ENCODE data around the gene TANC1. TPM values are rescaled to one million over a fixed set of nuclear protein-coding genes. Genes with fewer than 3 reads are reported as not detected.

Gene TANC1
- total RNA-seq, 2 donors from 2014 or later = 70.1 to 86.1 TPM

GRCh38 chr2:159124441-159124911 is 156.0 kb downstream of the TANC1 start:
- ATAC-seq (ENCODE audit: insufficient number of reproducible peaks, low FRiP score, low read depth) (peak; percentile 68), DNase-seq (ENCODE audit: low spot score) (no peak)
- H3K4me3 ChIP-seq = no peak overlapping the region

GRCh38 chr2:159124931-159125467 is 156.6 kb downstream of the TANC1 start:
- ATAC-seq (ENCODE audit: insufficient number of reproducible peaks, low FRiP score, low read depth) = no peak
- no peaks in the 10 kb centered on the region for H3K9me3 ChIP-seq
- H3K36me3 ChIP-seq = no peaks in the 10 kb centered on the region
- no peak for DNase-seq (ENCODE audit: low spot score)
- no peak for TF ChIP-seq CTCF (IDR thresholded peaks at IDR 0.05)
- H3K27ac ChIP-seq = peak overlapping the region in 1 of 2 donors; percentile 48
- H3K4me3 ChIP-seq = no peak overlapping the region
- H3K27me3 ChIP-seq (replicated peaks; ENCODE audit: insufficient read depth) = no peaks in the 10 kb centered on the region
- H3K4me1 ChIP-seq (ENCODE audit: control insufficient read depth in 1 of 2, low read depth in 2 of 2) = peaks cover 20 to 38% of the 10 kb centered on the region in 2 donors

More at GRCh38 chr2:159124441-159124911, 156.0 kb downstream of the TANC1 start:
- Histone ChIP-seq H3K27ac (peak overlapping the region; percentile 48 to 51), H3K9me3 (no peaks in the 10 kb centered on the region), H3K4me1 (ENCODE audit: control insufficient read depth in 1 of 2, low read depth in 2 of 2) (peaks cover 15 to 38% of the 10 kb centered on the region in 2 donors), H3K36me3 (no peaks in the 10 kb centered on the region), H3K27me3 (replicated peaks; ENCODE audit: insufficient read depth) (no peaks in the 10 kb centered on the region)
- no peak for TF ChIP-seq CTCF (IDR thresholded peaks at IDR 0.05)

- ATAC-seq (ENCODE audit: insufficient number of reproducible peaks, low FRiP score, low read depth) (no peak), DNase-seq (ENCODE audit: low spot score) (no peak)
- Histone ChIP-seq H3K9me3 (no peaks in the 10 kb centered on the region), H3K4me1 (ENCODE audit: control insufficient read depth in 1 of 2, low read depth in 2 of 2) (peaks cover 20 to 45% of the 10 kb centered on the region in 2 donors), H3K27me3 (replicated peaks; ENCODE audit: insufficient read depth) (no peaks in the 10 kb centered on the region), H3K27ac (no peak overlapping the region), H3K4me3 (no peak overlapping the region), H3K36me3 (no peaks in the 10 kb centered on the region)
- no peak for TF ChIP-seq CTCF (IDR thresholded peaks at IDR 0.05)
These were observed 157.4 kb downstream of the TANC1 start for GRCh38 chr2:159125858-159126257.

- Histone ChIP-seq H3K4me3 (no peak overlapping the region), H3K36me3 (no peaks in the 10 kb centered on the region), H3K9me3 (no peaks in the 10 kb centered on the region), H3K27ac (no peak overlapping the region), H3K27me3 (replicated peaks; ENCODE audit: insufficient read depth) (no peaks in the 10 kb centered on the region), H3K4me1 (ENCODE audit: control insufficient read depth in 1 of 2, low read depth in 2 of 2) (peaks cover 22 to 49% of the 10 kb centered on the region in 2 donors)
- TF ChIP-seq CTCF (IDR thresholded peaks at IDR 0.05) = no peak
- DNase-seq (ENCODE audit: low spot score) = no peak
- ATAC-seq (ENCODE audit: insufficient number of reproducible peaks, low FRiP score, low read depth) = no peak
These were observed 158.1 kb downstream of the TANC1 start for GRCh38 chr2:159126432-159127022.

- H3K27ac ChIP-seq = no peak overlapping the region
- H3K27me3 ChIP-seq (replicated peaks; ENCODE audit: insufficient read depth) = no peaks in the 10 kb centered on the region
- H3K4me1 ChIP-seq (ENCODE audit: control insufficient read depth in 1 of 2, low read depth in 2 of 2) = peaks cover 37 to 65% of the 10 kb centered on the region in 2 donors
- no peak for TF ChIP-seq CTCF (IDR thresholded peaks at IDR 0.05)
- H3K9me3 ChIP-seq = no peaks in the 10 kb centered on the region
- H3K4me3 ChIP-seq = no peak overlapping the region
- H3K36me3 ChIP-seq = no peaks in the 10 kb centered on the region
- no peak for DNase-seq (ENCODE audit: low spot score)
- ATAC-seq (ENCODE audit: insufficient number of reproducible peaks, low FRiP score, low read depth) = no peak
These were observed 159.8 kb downstream of the TANC1 start for GRCh38 chr2:159128191-159128590.

Measured in thoracic aorta (tissue), 2 donors.